HG02759 (cell line): ENCODE data around the gene MCRIP2.
A peak's percentile ranks its signal among the peaks of the same experiment; 100 is the strongest.
"Not testable (repeated sequence)": the region's sequence is repeated elsewhere in the genome, so short reads cannot be mapped to it uniquely, and the experiment has no call there.

Experiments
- ATAC-seq: cut with Tn5 transposase; IDR thresholded peaks from one replicate; pipeline ENCODE4 v1.9.1; 2021; ENCODE audit warnings: mild to moderate bottlenecking, moderate library complexity; ENCODE audit not compliant: unreplicated experiment

Gene MCRIP2

DNA sequence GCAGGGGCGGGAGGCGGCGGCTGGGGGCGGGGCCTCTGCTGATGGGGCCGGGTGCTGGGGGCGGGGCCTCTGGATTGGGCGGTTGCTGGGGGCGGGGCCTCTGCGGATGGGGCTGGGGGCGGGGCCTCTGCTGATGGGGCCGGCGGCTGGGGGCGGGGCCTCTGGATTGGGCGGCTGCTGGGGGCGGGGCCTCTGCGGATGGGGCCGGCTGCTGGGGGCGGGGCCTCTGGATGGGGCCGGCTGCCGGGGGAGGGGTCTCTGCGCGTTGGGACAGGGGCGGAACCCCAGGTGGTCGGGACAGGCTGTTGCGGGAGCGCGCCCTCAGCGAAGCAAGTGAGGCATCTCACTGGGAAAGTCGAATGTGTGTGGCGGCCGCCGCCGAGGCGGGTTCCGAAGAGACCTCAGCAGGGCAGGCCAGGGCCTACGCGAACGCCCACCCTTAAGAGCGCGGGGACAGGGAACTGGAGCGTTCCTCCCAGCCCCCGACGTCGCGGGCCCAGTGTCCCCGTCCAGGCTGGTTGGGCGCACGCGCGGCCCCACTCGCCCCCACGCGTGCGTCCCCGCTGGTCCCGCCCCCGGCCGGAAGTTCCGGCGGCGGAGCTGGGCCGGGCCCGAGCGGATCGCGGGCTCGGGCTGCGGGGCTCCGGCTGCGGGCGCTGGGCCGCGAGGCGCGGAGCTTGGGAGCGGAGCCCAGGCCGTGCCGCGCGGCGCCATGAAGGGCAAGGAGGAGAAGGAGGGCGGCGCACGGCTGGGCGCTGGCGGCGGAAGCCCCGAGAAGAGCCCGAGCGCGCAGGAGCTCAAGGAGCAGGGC, 38.4 kb downstream of the MCRIP2 start, which contains the start of gene STUB1:
Gene STUB1, plus strand, starts transcription at position 597 of the 811 bp plus-strand sequence. Its CDS starts 116 bp downstream, at position 713.
- ATAC-seq, result peak; percentile 57

GRCh38 chr16:680625-680945, 39.0 kb downstream of the MCRIP2 start:
- no peak for ATAC-seq

- no peak for ATAC-seq
Measured at GRCh38 chr16:680967-681745, 39.5 kb downstream of the MCRIP2 start.

- ATAC-seq, result no peak
Measured at GRCh38 chr16:681746-682427, 40.3 kb downstream of the MCRIP2 start.

GRCh38 chr16:682493-683395, 41.1 kb downstream of the MCRIP2 start:
- no peak for ATAC-seq

DNA sequence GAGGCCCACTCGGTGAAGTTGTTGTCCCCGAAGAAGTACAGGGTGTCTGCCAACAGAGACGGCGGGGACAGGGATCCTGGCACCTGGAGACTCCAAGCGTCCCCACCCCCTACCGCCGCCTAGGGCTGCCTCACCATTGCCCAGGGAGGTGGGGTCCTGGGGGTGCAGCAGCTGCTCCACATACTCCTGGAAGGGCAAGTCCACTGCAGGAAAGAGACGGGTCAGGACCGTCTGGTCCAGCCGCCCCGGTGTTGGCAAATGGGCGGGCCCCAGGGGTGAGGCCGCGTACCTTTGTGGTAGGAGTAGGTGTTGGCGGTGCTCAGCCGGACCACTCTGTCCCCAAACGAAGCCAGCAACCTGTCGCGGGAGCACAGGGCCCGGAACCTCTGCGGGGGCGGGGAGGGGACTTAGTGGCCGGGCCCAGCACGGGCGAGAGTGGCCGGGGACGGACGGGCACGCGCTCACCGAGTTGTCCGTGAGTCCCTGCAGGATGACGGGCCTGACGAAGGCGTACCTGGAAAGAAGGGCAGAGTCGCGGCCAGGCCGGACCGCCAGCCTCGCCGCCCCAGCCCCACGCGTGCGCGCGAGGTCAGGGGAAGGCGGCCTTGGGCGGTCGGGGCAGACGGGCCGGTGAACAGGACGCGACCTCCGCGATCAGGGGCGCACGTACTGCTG, 41.9 kb downstream of the MCRIP2 start:
- ATAC-seq, result no peak

DNA sequence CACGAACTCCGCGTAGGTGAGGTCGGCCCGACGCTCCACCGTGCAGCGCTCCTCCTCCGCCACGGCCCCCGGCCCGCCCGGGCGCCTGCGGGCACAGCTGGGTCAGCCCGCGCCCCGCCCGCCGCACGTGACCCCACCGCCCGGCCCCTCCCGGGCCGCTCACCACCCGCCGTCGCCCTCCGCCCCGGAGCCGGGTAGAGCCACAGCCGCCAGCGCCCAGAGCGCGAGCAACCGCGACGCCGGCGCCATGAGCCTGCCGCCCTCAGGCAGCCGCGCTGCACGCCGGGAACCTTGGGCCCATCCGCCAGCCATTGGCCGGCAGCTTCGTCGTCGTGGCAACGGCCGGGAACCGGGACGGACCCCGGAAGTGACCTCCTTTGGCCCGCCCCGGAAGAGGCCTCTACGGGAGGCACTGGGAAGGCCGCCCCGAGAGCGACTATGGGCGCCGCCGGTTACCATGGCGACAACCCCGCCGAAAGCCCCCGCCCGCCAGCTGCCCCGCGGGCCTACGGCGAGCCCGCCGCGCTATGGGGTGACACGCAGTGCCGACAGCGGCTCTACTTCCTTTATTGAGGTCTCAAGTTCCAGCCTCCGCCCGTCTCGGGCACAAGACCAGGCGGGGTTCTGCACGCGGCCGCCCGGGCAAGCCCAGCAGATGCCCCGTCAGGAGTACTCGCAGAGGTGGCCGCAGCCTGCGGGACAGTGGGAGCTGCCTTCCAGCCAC, 42.6 kb downstream of the MCRIP2 start, which contains the start of gene JMJD8:
Gene JMJD8, minus strand, starts transcription at position 264 of the 724 bp plus-strand sequence. Its CDS starts 15 bp downstream, at position 249.
- ATAC-seq, result peak; percentile 65

DNA sequence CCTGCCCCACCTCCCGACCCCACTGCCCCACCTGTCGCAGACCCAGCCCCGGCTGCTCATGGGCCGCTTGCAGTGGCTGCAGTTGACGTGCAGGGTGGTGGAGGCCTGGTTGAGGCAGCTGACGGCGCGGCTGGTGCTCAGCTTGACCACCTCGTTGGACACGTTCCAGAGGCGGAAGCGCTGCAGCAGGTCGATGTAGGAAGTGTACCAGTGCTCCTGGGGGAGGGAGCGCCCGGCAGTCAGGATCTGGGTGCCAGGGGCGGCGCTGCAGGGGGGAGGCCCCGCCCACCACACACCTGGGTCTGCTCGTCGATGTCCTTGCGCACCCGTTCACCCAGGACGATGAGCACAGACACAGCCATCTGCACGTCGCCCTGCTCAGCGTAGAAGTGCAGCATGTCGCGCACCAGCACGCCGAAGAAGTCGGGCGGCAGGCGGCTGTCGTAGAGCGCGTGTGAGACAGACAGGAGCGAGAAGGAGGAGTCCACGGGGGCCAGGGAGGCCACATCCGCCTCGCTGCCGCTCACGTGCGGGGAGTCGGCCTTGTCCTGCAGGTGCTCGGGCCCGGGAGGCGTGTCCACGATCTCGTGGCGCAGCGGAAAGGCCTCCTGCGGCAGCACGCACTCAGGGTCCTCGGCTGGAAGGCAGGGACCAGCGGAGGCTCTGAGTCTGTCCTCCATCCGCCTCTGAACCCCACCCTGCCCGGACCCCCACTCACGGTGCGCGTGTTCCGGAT, 43.5 kb downstream of the MCRIP2 start:
- ATAC-seq, result no peak

DNA sequence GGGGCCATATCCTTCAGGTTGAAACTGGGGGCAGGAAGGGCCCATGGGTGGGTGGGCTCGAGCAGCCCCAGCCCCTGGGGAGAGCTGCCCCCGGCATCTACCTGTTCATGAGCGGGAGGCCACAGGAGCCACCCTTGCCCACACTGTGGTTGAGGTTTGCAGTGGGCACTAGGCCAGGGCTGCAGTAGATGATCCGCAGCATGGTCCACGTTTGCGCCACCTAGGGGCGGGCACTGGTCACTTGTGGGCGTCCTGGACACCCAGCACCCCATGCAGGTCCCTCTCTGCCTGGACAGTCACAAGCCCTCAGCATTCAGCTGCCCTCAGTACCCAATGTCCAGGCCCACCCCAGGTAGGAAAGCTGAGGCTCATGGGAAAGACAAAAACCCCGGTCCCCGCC, 44.3 kb downstream of the MCRIP2 start:
- ATAC-seq, result no peak

DNA sequence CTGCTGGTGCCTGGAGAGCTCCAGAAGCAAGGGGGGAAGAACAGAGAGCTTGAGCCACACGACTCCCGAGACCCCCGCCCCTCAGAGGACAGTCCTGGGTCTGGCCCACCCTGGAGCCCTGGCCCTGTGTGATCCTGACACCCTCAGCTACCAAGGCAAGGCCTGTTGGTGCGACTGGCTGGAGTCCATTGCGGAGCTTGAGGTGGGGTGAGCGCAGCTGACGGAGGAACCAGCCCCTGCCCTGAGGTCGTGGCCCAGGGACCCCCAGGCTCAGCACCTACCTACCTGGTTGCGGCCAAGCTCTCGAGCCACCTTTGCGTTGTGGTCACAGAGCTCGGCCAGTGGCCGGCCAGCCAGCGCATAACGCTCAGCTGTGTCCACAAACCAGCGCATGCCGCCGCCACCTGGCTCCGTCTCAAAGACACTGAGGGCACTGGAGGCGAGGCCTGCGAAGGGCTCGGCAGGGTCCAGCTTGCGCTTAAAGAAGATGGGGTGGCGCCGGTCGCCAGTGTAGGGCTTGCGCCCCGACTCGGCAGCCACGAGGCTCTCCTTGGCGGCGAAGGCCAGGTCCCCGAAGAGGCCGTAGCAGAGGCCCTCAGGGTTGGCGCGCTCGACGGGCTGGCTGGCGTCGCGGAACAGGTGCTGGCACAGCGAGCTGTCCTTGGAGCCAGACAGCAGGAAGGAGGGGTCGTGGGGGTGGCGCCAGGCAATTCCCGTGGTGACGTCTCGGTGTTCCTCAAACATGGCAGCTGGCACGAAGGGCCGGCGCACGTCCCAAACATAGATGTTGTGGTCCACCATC, 45.0 kb downstream of the MCRIP2 start:
- no peak for ATAC-seq

DNA sequence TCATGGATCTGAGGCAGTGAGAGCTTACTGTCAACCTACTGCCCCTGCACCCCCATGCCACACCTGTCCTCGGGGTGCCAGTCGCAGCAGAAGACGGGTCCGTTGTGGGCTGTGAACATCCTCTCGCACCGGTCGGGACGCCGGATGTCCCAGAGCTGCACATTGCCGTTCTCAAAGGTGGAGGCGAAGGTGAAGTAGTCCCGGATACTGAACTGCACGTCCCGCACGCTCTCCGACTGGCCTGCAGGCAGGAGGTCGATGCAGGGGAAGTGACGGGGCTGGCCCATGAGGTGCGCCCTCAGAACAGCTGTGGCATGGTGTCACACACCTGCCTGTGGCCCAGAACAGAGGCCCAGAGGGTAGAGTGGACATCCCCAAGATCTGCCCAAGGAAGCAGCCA, 45.9 kb downstream of the MCRIP2 start:
- ATAC-seq, result no peak

GRCh38 chr16:689175-689897, 47.7 kb downstream of the MCRIP2 start:
- ATAC-seq, result no peak

- not testable (repeated sequence) for ATAC-seq
Measured at GRCh38 chr16:691242-691641, 49.6 kb downstream of the MCRIP2 start.

DNA sequence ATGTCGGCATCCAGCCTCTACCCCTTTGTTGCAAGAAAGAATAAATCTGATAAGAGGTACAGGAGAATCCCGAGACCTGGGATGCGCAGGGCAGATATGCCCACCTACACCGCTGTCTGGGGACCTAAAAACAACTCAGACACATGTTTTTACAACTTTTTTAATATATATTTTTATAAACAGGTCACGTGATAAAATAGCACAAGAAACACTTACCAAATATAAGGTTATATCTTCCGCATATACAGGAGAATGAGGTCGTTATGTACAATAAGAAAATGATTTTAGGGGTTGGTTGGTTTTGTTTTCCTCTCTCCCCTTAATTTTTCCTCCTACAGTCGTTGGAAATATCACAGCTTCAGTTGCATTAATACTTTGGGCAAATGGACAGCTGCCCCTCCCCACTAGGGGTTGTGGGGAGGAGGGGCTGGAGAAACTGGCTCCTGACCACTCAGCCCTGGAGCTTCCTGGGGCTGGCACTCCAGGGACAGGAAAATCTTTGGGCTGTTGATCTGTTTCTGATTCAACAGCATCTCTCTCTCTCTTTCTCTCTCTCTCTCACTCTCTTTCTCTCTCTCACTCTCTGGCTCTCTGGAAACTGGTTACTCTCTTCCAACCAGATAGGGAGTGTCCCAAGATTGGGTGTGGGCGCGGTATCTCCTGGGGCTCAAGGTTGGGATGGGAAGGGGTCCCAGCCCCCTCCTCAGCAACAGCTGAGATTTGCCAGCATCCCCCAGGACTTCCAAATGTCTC, 50.9 kb downstream of the MCRIP2 start:
- ATAC-seq, result no peak

GRCh38 chr16:693364-693763, 51.7 kb downstream of the MCRIP2 start:
- ATAC-seq, result no peak

GRCh38 chr16:693766-694165, 52.1 kb downstream of the MCRIP2 start:
- no peak for ATAC-seq
